NB4 (cell line): ENCODE results near the gene PRSS8.

Experiments used
- DNase-seq: peaks from one replicate; pipeline ENCODE4 v3.0.0; 2010; ENCODE audit warnings: low read depth
- H3K4me3 ChIP-seq: one replicate; pipeline ENCODE4 v1.5.1; 2011; ENCODE audit warnings: mild to moderate bottlenecking, low read depth, low read length, moderate library complexity
- MAX ChIP-seq: IDR thresholded peaks from 2 replicates; pipeline ENCODE4 v1.6.1; 2011; ENCODE audit warnings: low read depth, low read length
- POLR2A ChIP-seq: IDR thresholded peaks from 2 replicates; pipeline ENCODE4 v1.6.1; 2011; ENCODE audit warnings: mild to moderate bottlenecking; ENCODE audit not compliant: insufficient read length; ENCODE audit errors: extremely low read depth

Gene PRSS8

GRCh38 chr16:31082368-31083045 lies 53.0 kb downstream of the PRSS8 start:
- no peak for DNase-seq
- TF ChIP-seq MAX (no peak), POLR2A (no peak)
- no peak overlapping the region for H3K4me3 ChIP-seq
